ENCODE data around the gene CRTAP.
"Not testable (repeated sequence)": the region's sequence is repeated elsewhere in the genome, so short reads cannot be mapped to it uniquely, and the experiment has no call there.

The CRTAP gene

DNA sequence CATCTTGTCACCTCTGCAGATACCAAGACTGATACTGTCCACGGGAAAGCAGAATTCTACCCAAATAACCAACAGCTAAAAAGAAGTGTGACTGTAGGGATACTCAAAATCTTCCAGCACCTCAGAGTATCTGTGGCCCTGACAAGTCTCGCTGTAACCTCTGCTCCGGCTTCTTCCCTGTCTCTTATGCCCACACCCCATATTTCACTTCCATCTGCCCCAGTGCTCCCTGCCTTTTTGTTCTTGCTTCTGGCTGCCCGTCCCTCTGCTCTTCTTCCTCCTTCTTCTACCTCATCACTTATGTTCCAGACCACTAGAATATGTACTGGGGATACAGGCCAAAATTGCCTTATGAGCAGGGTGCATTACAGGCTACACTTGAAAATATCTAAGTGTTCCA, 45.4 kb downstream of the CRTAP start:
- TF ChIP-seq CTCF (IDR thresholded peaks at IDR 0.05; ENCODE audit: control insufficient read depth, insufficient read depth, low read depth, low read length, missing control alignments), result no peak
- H3K4me3 ChIP-seq (ENCODE audit: control insufficient read depth, low read depth, low read length), result no peak overlapping the region
- DNase-seq (ENCODE audit: low read depth), result no peak

GRCh38 chr3:33159981-33160380, 46.2 kb downstream of the CRTAP start:
- DNase-seq (ENCODE audit: low read depth), result no peak
- H3K4me3 ChIP-seq (ENCODE audit: control insufficient read depth, low read depth, low read length), result no peak overlapping the region
- TF ChIP-seq CTCF (IDR thresholded peaks at IDR 0.05; ENCODE audit: control insufficient read depth, insufficient read depth, low read depth, low read length, missing control alignments), result no peak

GRCh38 chr3:33162621-33163020, 48.8 kb downstream of the CRTAP start:
- H3K4me3 ChIP-seq (ENCODE audit: control insufficient read depth, low read depth, low read length); DNase-seq (ENCODE audit: low read depth): not testable (repeated sequence)

GRCh38 chr3:33165372-33165771, 51.6 kb downstream of the CRTAP start:
- DNase-seq (ENCODE audit: low read depth), result no peak
- H3K4me3 ChIP-seq (ENCODE audit: control insufficient read depth, low read depth, low read length), result no peak overlapping the region
- no peak for TF ChIP-seq CTCF (IDR thresholded peaks at IDR 0.05; ENCODE audit: control insufficient read depth, insufficient read depth, low read depth, low read length, missing control alignments)

DNA sequence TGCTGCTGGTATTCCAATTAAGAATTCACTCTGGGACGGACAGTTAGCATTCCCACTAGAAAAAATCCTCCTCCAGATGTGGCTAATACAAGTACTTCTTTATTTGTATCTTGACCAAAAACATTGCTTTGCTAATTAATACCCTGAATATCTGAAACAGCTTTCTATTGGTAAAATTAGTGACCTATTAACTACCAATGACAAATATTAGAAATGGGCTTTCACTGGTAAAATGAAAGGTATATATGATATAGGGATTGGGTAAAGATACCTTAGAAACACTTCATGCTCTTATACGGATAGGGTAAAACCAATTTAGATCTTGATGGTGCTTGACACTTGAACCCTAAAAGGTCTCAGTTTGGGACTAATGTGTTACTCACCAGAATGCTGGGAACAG, 52.3 kb downstream of the CRTAP start:
- no peak for TF ChIP-seq CTCF (IDR thresholded peaks at IDR 0.05; ENCODE audit: control insufficient read depth, insufficient read depth, low read depth, low read length, missing control alignments)
- H3K4me3 ChIP-seq (ENCODE audit: control insufficient read depth, low read depth, low read length), result no peak overlapping the region
- DNase-seq (ENCODE audit: low read depth), result no peak

DNA sequence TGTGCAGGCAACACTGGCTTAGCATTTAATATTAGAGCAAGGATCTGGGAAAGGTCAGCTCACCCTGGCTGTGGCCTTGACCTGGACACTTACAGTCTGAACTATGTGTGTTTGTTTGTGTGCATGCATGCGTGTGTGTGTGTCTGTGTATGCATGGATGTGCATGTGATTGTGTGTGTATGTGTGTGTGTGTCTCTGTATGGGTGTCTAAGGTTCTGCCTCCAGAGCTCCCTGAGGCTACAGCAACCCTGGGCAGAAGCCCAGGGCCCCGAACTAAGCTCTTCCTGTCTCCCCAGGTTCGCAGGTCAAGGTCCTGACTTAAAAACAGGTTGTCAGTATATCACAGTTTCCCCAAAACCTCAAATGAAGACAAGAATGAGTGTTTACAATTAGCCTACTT, 53.5 kb downstream of the CRTAP start:
- no peak for TF ChIP-seq CTCF (IDR thresholded peaks at IDR 0.05; ENCODE audit: control insufficient read depth, insufficient read depth, low read depth, low read length, missing control alignments)
- DNase-seq (ENCODE audit: low read depth), result no peak
- H3K4me3 ChIP-seq (ENCODE audit: control insufficient read depth, low read depth, low read length), result no peak overlapping the region

DNA sequence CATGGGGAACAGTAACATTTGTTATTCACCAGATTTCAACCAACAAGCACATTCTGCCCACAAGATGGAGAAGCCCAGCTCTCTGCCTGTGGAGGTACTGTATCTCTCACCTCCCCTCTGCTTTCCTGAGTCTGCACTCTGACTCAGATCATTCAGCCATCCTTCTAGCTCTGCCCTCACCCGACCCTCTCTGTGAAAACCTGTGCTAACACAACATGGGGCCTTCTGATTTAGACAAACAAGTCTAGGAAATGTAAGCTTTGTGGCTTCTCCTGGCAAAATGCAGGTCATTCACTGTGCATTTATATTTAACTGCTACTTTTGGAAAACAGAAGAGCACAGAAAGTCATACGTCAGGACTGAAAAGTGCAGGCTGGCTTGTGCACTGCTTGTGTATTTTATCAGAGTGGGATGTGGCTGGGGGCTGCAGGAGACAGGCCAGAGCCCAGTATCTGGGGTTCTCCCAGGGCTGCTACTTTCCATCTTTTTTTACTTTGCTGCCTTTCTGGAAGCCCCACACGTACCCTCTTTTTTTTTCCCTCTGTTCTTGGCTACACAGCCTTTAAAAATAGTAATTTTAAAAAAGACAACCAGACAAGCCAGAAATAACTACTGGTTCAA, 54.0 kb downstream of the CRTAP start:
- TF ChIP-seq CTCF (IDR thresholded peaks at IDR 0.05; ENCODE audit: control insufficient read depth, insufficient read depth, low read depth, low read length, missing control alignments), result no peak
- no peak overlapping the region for H3K4me3 ChIP-seq (ENCODE audit: control insufficient read depth, low read depth, low read length)
- no peak for DNase-seq (ENCODE audit: low read depth)
